Caki2 (cell line): ENCODE data around the gene TGFBRAP1. TPM values are rescaled to one million over a fixed set of nuclear protein-coding genes. Genes with fewer than 3 reads are reported as not detected.
"Not testable (repeated sequence)": the region's sequence is repeated elsewhere in the genome, so short reads cannot be mapped to it uniquely, and the experiment has no call there.

Experiments
- DNase-seq: peaks from one replicate; pipeline ENCODE4 v3.0.0-alpha.2; 2015; ENCODE audit warnings: low read depth
- in situ Hi-C: cut with HindIII; loops from 2 replicates; pipeline ENCODE4 v1.10.0; 2016; ENCODE audit warnings: low sequenced_read_pairs, low pct_unique_long_range_greater_than_20kb, mixed read lengths
- total RNA-seq: library from RNA; depleted of rRNA; stranded (reverse); fragments of >200 nt; shearing (Covaris generic); gene quantifications from 2 replicates; pipeline ENCODE4 v1.2.3, GENCODE V29; 2014; ENCODE audit warnings: low replicate concordance

TGFBRAP1 gene
- total RNA-seq, 1 experiment from 2014 or later: 17.5 TPM

DNA sequence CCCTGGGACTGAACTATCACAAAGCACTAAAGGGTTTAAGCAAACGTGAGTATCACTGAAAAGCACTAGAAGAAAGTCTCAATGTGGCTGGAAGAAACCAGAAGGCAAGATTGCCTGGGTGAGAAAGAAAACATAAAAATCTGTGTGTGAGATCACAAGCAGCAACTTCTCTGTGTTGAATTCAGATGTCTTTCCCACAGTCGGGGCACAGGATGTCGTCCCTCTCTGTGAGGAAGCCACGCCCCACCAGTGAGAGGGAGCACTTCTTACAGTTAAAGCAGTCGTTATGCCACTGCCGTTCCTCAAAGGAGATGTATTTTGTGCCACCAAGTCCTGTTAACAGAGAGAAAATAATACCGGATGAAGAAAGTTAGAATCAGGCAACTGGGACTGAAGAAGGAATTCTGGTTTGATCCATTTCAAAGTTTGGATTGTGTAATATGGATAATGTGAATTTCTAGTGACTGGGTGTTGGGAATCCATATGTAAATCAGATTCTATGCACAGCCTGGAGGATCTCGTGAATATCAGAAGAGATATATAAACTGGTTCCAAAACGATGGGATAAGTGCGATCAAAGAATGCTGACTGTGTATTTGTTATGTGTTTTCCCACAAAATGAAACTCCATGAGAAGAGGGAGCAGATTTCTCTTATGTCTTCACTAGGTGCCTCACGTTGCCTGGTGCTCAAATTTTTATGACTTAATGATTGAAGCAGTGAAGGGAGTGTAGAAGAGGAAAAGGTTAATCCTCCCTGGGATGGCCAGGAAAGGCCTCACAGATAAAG is 31.8 kb upstream of the TGFBRAP1 start:
- in situ Hi-C loops: no loop called here
- no peak for DNase-seq

GRCh38 chr2:105358593-105358992 is 29.1 kb upstream of the TGFBRAP1 start:
- in situ Hi-C loops: no loop called here
- DNase-seq: no peak

GRCh38 chr2:105357122-105357521 is 27.6 kb upstream of the TGFBRAP1 start:
- in situ Hi-C loops: no loop called here

GRCh38 chr2:105344704-105345345 is 15.3 kb upstream of the TGFBRAP1 start:
- in situ Hi-C loops: no loop called here
- peak; percentile 38 for DNase-seq

More at GRCh38 chr2:105357122-105357521, 27.6 kb upstream of the TGFBRAP1 start:
- no peak for DNase-seq

DNA sequence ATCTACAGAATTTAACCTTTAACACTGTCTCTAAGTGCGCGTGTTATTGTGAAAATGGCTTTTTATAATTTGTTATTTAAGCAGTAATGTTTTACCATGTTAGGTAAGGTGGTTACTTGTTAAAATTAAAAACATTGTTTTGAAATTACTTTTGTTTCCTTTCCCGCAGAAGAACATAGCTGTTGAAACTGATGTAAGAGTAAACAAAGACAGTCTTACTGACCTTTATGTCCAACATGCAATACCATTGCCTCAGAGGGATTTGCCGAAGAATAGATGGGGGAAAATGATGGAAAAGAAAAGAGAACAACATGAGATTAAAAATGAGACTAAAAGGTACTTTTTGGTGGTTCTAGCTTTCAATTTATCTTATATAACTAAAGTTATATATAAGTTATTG is 9.9 kb upstream of the TGFBRAP1 start:
- DNase-seq: no peak

DNA sequence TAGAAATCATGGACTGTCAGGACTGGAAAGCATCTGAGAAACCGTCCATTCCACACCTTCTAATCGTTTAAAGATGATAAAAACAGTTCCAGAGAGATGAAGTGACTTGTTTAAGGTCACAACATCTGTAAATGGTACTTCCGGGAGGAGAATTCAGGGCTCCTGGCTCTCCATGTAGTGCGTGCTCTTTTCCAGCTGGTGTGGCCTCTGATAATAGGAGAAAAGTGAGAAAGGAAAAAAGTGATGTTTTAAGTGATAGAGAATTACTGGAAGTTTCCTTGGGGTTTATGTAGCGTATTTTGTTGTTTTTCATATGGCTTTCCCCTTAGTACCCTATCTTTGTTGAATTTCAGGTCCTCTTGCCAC is 8.5 kb upstream of the TGFBRAP1 start:
- in situ Hi-C loops: no loop called here

More for the DNA sequence above, 9.9 kb upstream of the TGFBRAP1 start:
- in situ Hi-C loops: no loop called here

GRCh38 chr2:105337122-105338019 is 7.8 kb upstream of the TGFBRAP1 start, which contains the start of gene C2orf49:
C2orf49 (plus strand) TSS chr2:105337540; CDS start chr2:105337588, 48 bp downstream.
- in situ Hi-C loops: no loop called here
- DNase-seq: peak; percentile 90

More for the DNA sequence above, 8.5 kb upstream of the TGFBRAP1 start:
- DNase-seq: no peak

DNA sequence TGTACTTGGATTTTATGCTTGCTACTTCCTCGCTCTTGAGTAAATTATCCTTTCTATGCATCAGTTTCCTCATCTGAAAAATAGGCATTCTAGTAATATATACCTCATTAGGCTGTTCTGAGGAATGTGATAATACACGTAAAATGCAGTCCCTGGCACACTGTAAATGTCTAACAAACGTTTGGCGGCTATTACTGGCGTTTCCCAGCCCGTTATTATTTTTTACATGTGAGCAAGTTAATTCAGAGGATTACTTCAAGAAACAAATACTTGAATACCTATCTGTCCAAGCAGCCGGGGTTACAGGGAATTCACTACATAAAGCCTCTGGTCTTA is 7.2 kb upstream of the TGFBRAP1 start:
- in situ Hi-C loops: no loop called here

DNA sequence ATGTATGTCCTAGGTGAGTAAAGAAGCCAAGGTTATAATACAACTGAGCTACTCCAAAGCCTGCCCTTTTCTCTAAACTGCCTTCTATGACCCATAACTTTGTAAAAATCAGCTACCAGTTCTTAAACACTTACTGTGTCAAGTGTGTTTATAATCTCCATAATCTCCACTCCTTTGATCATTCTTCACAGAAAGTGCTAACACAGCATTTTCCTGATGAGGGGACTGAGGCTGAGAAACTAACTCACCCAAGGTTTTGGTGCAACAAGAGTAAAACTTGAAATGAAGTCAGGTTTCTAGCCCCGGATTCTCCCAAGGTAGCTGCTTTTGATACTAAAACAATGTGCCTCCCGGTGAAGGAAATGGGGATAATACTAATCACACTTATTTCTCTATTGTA is 5.9 kb upstream of the TGFBRAP1 start:
- in situ Hi-C loops: no loop called here
- DNase-seq: no peak

More for the DNA sequence above, 7.2 kb upstream of the TGFBRAP1 start:
- DNase-seq: no peak

- no peak for DNase-seq
- in situ Hi-C loops: no loop called here
These were observed 4.7 kb upstream of the TGFBRAP1 start for GRCh38 chr2:105334211-105334610.

- peak; percentile 16 for DNase-seq
- in situ Hi-C loops: no loop called here
These were observed 1.3 kb upstream of the TGFBRAP1 start for GRCh38 chr2:105330681-105331375.

DNA sequence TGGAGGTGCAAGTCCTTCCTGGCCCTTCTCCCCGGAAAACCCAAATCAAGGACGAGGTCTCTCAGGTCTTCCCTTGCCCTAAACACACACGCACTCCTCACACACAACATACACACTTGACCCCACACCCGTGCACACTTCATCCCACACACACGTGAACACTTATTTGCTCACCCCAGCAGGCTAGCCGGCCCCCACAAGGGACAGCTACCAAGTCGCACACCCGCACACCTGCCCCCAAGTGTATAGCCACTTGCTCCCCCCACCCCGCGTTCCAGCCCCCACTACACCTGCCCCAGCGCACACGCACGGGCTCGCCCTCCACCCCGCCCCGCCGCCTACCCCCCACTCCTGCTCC is 359 bp downstream of the TGFBRAP1 start:
- DNase-seq: no peak
- in situ Hi-C loops: no loop called here

DNA sequence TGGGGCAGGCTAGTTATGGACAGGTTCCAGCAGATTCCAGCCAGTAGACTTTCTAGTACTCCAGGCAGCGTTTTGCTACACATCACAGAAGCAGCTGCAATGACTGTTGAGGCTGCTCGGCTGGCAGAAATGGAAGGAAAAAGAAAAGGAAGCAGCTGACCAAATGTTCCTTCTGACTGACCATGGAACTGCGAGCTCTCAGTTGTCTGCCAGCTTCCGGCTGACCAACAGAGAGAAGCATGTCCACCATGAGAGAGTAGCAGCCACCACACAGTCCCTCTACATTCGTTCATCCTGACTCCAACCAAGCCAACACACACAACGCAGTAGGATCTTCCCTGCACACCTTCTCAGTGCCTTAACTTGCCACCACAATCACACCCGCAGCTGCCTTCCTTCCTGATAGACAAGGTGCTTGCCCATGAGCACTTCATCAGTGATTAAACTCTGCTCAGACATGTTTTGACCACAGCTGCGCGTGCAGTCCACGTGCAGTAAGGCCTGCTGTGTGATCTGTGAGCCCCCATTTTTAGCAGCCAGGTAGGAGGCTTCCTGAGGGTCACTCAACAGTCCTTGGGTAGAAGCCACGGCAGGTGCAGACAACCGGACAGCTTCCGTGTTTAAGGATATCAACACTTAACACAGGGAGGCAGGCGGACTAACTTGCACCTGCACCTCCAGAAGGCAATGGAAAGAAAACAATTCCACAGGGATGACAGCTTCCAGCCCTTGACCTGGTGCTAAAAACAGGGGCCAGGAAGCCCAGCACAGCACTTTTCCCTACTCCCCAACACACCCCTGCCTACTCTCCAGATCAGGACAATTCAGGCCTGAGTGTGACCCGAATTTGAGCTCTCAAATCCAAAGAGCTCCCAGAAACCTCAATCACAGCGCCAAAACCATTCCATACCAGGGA is 996 bp downstream of the TGFBRAP1 start:
- in situ Hi-C loops: no loop called here

GRCh38 chr2:105327690-105328089 is 1.8 kb downstream of the TGFBRAP1 start:
- peak; percentile 39 for DNase-seq
- in situ Hi-C loops: no loop called here

More for the DNA sequence above, 996 bp downstream of the TGFBRAP1 start:
- peak; percentile 69 for DNase-seq

DNA sequence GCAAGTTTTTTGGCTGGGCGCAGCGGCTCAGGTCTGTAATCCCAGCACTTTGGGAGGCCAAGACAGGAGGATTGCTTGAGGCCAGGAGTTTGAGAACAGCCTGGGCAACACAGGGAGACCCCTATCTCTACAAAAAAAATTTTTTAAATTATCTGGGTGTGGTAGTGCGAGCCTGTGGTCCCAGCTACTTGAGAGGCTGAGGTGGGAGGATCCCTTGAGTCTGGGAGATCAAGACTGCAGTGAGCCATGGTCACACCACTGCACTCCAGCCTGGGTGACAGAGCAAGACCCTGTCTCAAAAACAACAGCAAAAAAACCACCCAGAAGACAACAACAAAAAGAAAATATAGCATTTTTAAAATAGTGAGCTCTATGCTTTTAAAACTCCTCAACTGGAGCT is 2.3 kb downstream of the TGFBRAP1 start:
- DNase-seq, in situ Hi-C loops: not testable (repeated sequence)

- DNase-seq: no peak
- in situ Hi-C loops: no loop called here
These were observed 4.1 kb downstream of the TGFBRAP1 start for GRCh38 chr2:105325389-105325963.

GRCh38 chr2:105324732-105325131 is 4.8 kb downstream of the TGFBRAP1 start:
- in situ Hi-C loops: no loop called here
- no peak for DNase-seq
